SU-DHL-6 (cell line): ENCODE data around the gene DDX31.

Experiments
- EZH2phosphoT487 ChIP-seq: fragments of 200-600 bp; sonication (generic), shearing (Covaris generic); conservative IDR thresholded peaks from 2 replicates; pipeline ENCODE4 v1.6.1; 2018; ENCODE audit warnings: mild to moderate bottlenecking, antibody characterized with exemption, low read length, moderate library complexity, mixed read lengths
- TF ChIP-seq, protein P1 (sequence below): fragments of 200-600 bp; sonication (generic); IDR thresholded peaks from one replicate; pipeline ENCODE4 v1.5.1; 2017; ENCODE audit warnings: antibody characterized with exemption, mild to moderate bottlenecking, low read length, moderate library complexity; ENCODE audit not compliant: insufficient read depth, poor library complexity, severe bottlenecking

DNA sequence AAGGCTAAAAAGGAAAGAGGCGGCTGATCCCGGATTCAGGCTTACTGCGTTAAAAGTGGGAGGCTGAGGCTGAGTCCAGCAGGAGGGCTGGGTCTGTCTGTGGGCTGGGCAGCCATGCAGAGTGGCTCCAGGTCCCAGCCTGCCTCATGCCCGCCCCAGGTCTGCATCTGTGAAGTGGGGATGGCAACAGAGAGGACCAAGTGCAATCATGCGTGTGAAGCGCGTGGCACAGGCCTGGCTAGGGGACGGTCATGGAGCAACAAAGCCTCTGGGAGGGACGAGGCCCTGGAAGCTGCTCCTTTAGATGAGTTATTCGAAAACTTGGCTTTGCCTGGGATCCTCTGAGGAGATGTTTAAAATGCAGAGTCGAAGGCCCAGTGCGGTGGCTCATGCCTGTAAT, 117.7 kb downstream of the DDX31 start:
- TF ChIP-seq, protein P1, sequence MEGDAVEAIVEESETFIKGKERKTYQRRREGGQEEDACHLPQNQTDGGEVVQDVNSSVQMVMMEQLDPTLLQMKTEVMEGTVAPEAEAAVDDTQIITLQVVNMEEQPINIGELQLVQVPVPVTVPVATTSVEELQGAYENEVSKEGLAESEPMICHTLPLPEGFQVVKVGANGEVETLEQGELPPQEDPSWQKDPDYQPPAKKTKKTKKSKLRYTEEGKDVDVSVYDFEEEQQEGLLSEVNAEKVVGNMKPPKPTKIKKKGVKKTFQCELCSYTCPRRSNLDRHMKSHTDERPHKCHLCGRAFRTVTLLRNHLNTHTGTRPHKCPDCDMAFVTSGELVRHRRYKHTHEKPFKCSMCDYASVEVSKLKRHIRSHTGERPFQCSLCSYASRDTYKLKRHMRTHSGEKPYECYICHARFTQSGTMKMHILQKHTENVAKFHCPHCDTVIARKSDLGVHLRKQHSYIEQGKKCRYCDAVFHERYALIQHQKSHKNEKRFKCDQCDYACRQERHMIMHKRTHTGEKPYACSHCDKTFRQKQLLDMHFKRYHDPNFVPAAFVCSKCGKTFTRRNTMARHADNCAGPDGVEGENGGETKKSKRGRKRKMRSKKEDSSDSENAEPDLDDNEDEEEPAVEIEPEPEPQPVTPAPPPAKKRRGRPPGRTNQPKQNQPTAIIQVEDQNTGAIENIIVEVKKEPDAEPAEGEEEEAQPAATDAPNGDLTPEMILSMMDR, result no peak
- TF ChIP-seq EZH2phosphoT487, result no peak
